ENCODE measurements around the gene ERGIC1. TPM values are rescaled to one million over a fixed set of nuclear protein-coding genes. Genes with fewer than 3 reads are reported as not detected.

Gene ERGIC1
- total RNA-seq, 1 donor from 2014 or later = 158 TPM

DNA sequence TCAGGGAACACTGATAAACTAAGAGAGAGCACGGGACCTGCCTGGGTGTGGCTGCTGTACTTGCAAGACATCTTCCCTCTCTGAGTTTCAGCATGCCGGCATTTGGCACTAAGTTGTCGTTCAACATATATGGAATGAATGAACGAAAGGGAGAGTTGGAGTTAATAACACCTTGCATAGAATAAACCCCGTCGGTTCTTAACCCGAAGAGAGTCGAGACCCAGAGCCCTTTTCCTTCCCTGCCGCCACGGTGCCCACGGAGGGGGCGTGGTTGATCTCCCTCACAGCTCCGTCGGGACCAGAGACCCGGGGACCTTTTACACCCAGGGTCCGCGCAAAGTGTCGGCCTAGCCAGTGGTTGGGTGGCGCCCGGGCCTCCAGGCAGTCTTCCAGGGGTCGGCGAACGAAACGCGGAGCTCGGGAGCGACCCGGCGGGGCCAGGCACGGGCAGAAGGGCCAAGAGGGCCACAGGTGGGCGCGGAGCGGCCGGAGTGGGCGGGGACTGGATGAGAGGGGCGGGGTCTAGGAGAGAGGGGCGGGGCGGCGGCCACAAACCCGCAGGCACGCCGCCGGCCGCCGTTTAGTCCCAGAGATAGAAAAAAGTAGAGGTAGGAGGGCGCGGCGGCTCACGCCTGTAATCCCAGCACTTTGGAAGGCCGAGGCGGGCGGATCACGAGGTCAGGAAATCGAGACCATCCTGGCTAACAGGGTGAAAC is 124.4 kb downstream of the ERGIC1 start:
- Mint-ChIP-seq H3K36me3 (ENCODE audit: insufficient read depth) (peaks cover 4% of the 10 kb centered on the region), H3K27me3 (peaks cover 8% of the 10 kb centered on the region), H3K4me1 (ENCODE audit: low read depth) (peaks cover 8% of the 10 kb centered on the region), H3K9me3 (ENCODE audit: low read depth) (no peaks in the 10 kb centered on the region), H3K4me3 (ENCODE audit: low read depth) (peak overlapping the region; percentile 87), H3K27ac (peak overlapping the region; percentile 99)
- TF ChIP-seq, protein P1, sequence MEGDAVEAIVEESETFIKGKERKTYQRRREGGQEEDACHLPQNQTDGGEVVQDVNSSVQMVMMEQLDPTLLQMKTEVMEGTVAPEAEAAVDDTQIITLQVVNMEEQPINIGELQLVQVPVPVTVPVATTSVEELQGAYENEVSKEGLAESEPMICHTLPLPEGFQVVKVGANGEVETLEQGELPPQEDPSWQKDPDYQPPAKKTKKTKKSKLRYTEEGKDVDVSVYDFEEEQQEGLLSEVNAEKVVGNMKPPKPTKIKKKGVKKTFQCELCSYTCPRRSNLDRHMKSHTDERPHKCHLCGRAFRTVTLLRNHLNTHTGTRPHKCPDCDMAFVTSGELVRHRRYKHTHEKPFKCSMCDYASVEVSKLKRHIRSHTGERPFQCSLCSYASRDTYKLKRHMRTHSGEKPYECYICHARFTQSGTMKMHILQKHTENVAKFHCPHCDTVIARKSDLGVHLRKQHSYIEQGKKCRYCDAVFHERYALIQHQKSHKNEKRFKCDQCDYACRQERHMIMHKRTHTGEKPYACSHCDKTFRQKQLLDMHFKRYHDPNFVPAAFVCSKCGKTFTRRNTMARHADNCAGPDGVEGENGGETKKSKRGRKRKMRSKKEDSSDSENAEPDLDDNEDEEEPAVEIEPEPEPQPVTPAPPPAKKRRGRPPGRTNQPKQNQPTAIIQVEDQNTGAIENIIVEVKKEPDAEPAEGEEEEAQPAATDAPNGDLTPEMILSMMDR (IDR thresholded peaks at IDR 0.05; ENCODE audit: unreplicated experiment) = no peak
- peak; percentile 49 for DNase-seq (ENCODE audit: low spot score, unreplicated experiment)

DNA sequence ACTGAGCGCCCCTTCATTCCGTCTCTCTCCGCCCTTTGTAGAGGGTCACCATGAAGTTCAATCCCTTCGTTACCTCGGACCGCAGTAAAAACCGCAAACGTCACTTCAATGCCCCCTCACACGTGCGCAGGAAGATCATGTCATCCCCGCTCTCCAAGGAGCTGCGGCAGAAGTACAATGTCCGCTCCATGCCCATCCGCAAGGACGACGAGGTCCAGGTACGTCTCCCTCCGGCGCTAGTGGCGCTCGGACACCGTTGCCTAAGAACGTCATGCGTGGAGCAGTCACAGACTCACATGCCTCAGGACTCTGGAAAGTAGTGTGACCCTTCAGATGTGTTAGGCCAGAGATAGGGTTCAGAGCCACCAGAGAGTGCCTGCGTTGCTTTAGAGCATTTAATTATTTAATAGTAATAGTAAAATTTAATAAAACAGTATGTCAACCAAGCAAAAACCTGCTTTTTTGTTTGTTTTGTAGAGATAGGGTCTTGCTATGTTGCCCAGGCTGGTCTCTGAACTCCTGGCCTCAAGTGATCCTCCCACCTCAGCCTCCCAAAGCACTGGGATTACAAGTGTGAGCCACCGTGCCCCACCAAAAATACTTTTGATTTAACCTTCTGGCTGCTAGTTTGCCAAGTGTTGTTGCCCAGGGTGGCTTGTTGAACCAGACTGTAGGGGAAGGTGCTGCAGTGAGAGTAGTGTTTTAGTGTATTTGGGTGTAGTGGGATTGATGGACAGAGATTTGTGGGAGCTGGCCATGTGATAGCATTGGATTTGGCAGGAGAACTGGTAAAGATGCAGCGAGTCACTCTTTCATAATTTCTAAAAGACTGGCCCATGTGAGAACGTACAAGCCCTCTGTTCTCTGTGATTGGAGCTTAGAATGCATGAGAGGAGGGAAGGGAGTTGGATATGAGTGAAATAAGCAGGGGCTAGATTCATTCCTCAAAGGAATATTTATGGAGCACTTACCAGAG is 126.1 kb downstream of the ERGIC1 start:
- TF ChIP-seq, protein P1 (IDR thresholded peaks at IDR 0.05; ENCODE audit: unreplicated experiment) = no peak
- no peaks in the 10 kb centered on the region for H3K9me3 Mint-ChIP-seq (ENCODE audit: low read depth)

DNA sequence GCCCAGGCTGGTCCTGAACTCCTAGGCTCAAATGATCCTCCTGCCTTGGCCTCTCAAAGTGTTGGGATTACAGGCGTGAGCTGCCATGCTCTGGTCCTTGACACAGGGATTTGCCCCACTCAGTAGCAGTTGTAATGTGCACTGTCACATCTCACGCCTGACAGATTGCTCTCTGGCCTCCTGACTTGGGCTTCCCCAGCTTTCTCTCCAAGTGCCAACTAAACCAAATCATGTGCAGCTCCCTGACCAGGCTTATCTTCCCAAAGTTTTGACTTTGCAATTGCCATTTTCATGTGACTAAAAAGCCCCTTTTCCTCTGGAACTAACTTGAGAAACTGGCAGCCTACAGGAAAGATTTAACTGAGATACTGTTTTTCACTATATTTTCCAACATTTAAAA is 135.9 kb downstream of the ERGIC1 start:
- TF ChIP-seq, protein P1 (IDR thresholded peaks at IDR 0.05; ENCODE audit: unreplicated experiment) = no peak
- no peak for DNase-seq (ENCODE audit: low spot score, unreplicated experiment)
- Mint-ChIP-seq H3K4me1 (ENCODE audit: low read depth) (no peaks in the 10 kb centered on the region), H3K27me3 (no peaks in the 10 kb centered on the region), H3K4me3 (ENCODE audit: low read depth) (no peak overlapping the region), H3K9me3 (ENCODE audit: low read depth) (no peaks in the 10 kb centered on the region), H3K27ac (no peak overlapping the region), H3K36me3 (ENCODE audit: insufficient read depth) (peaks cover 6% of the 10 kb centered on the region)

More for the DNA sequence above, 126.1 kb downstream of the ERGIC1 start:
- H3K4me1 Mint-ChIP-seq (ENCODE audit: low read depth) = peaks cover 8% of the 10 kb centered on the region
- peak overlapping the region; percentile 87 for H3K4me3 Mint-ChIP-seq (ENCODE audit: low read depth)
- peak overlapping the region; percentile 99 for H3K27ac Mint-ChIP-seq
- DNase-seq (ENCODE audit: low spot score, unreplicated experiment) = no peak
- peaks cover 8% of the 10 kb centered on the region for H3K27me3 Mint-ChIP-seq
- H3K36me3 Mint-ChIP-seq (ENCODE audit: insufficient read depth) = peaks cover 6% of the 10 kb centered on the region

DNA sequence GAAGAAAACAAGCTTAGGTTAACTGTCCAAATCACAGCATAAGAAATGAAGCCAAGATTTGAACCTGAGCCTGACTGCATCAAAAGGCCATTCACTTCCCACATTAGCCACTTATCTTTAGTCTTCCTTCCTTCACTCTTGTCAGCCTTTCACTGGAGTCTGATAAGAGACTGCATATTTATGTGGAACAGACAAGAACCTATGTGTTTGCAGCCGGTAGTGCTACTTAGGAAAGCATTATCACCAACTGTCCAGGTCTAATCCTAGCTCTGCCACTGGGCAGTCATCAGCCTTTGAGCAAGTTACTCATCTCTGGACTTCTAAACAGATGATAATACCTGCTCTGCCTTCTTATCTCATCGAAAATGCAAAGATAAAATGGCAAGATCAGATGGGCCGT is 137.4 kb downstream of the ERGIC1 start:
- Mint-ChIP-seq H3K36me3 (ENCODE audit: insufficient read depth) (peaks cover 6% of the 10 kb centered on the region), H3K4me1 (ENCODE audit: low read depth) (no peaks in the 10 kb centered on the region), H3K9me3 (ENCODE audit: low read depth) (no peaks in the 10 kb centered on the region), H3K4me3 (ENCODE audit: low read depth) (no peak overlapping the region), H3K27me3 (peaks cover 11% of the 10 kb centered on the region), H3K27ac (no peak overlapping the region)
- TF ChIP-seq, protein P1 (IDR thresholded peaks at IDR 0.05; ENCODE audit: unreplicated experiment) = no peak
- DNase-seq (ENCODE audit: low spot score, unreplicated experiment) = no peak

DNA sequence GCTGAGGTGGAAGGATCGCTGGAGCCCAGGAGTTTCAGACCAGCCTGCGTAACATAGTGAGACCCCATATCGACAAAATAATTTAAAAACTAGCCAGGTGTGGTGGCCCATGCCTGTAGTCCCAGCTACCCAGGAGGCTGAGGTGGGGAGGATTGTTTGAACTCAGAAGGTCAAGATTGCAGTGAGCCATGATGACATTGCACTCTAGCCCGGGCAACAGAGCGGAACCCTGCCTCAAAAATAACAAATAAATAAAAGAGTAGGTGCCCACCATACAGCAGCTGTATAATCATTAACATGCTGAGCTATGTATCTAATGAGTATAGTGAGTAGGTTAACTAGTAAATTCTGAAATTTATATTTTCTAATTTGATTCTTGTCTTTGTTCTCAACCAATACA is 138.5 kb downstream of the ERGIC1 start:
- TF ChIP-seq, protein P1 (IDR thresholded peaks at IDR 0.05; ENCODE audit: unreplicated experiment) = no peak
- Mint-ChIP-seq H3K4me1 (ENCODE audit: low read depth) (no peaks in the 10 kb centered on the region), H3K36me3 (ENCODE audit: insufficient read depth) (peaks cover 6% of the 10 kb centered on the region), H3K27ac (no peak overlapping the region), H3K9me3 (ENCODE audit: low read depth) (no peaks in the 10 kb centered on the region), H3K4me3 (ENCODE audit: low read depth) (no peak overlapping the region), H3K27me3 (peaks cover 14% of the 10 kb centered on the region)
- DNase-seq (ENCODE audit: low spot score, unreplicated experiment) = no peak
